NB4 (cell line): Measurements from ENCODE around the gene DCDC2.
"Not testable (repeated sequence)": the region's sequence is repeated elsewhere in the genome, so short reads cannot be mapped to it uniquely, and the experiment has no call there.

Experiments used
- DNase-seq: peaks from one replicate; pipeline ENCODE4 v3.0.0; 2010; ENCODE audit warnings: low read depth
- H3K4me3 ChIP-seq: one replicate; pipeline ENCODE4 v1.5.1; 2011; ENCODE audit warnings: mild to moderate bottlenecking, low read depth, low read length, moderate library complexity
- MYC ChIP-seq: IDR thresholded peaks from 2 replicates; pipeline ENCODE4 v1.6.1; 2011; ENCODE audit warnings: low read depth, low read length
- POLR2A ChIP-seq: IDR thresholded peaks from 2 replicates; pipeline ENCODE4 v1.6.1; 2011; ENCODE audit warnings: mild to moderate bottlenecking; ENCODE audit not compliant: insufficient read length; ENCODE audit errors: extremely low read depth
- TF ChIP-seq, protein P1 (sequence below): IDR thresholded peaks from one replicate; pipeline ENCODE4 v1.5.1; 2012; ENCODE audit warnings: low read depth, low read length
- TF ChIP-seq, protein P2 (sequence below): IDR thresholded peaks from 2 replicates; pipeline ENCODE4 v1.6.1; 2011; ENCODE audit warnings: low read depth, low read length

Gene DCDC2

DNA sequence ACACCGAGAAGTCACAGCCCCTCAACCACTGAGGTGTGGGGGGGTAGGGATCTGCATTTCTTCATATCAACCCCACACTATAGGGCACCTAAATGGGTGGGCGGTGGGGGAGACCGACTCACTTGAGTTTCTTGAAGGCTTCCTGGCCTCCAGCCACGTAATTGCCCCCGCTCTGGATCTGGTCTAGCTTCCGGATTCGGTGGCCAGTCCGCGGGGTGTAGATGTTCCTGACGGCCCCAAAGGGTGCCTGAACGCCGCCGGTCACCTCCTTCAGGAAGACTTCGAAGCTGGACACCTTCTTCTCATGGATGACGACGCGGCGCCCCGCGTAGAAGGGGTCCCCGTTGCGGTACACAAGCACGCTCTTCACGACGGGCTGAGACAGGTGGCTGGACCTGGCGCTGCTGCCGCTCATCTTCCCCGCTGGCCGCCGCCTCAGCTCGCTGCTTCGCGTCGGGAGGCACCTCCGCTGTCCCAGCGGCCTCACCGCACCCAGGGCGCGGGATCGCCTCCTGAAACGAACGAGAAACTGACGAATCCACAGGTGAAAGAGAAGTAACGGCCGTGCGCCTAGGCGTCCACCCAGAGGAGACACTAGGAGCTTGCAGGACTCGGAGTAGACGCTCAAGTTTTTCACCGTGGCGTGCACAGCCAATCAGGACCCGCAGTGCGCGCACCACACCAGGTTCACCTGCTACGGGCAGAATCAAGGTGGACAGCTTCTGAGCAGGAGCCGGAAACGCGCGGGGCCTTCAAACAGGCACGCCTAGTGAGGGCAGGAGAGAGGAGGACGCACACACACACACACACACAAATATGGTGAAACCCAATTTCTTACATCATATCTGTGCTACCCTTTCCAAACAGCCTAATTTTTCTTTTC lies at the start of gene DCDC2:
DCDC2 (minus strand) TSS at position 724 of the 883 bp plus-strand sequence; CDS start at position 415, 309 bp downstream.
- H3K4me3 ChIP-seq, result no peak within 1 kb of the TSS
- TF ChIP-seq, protein P1, sequence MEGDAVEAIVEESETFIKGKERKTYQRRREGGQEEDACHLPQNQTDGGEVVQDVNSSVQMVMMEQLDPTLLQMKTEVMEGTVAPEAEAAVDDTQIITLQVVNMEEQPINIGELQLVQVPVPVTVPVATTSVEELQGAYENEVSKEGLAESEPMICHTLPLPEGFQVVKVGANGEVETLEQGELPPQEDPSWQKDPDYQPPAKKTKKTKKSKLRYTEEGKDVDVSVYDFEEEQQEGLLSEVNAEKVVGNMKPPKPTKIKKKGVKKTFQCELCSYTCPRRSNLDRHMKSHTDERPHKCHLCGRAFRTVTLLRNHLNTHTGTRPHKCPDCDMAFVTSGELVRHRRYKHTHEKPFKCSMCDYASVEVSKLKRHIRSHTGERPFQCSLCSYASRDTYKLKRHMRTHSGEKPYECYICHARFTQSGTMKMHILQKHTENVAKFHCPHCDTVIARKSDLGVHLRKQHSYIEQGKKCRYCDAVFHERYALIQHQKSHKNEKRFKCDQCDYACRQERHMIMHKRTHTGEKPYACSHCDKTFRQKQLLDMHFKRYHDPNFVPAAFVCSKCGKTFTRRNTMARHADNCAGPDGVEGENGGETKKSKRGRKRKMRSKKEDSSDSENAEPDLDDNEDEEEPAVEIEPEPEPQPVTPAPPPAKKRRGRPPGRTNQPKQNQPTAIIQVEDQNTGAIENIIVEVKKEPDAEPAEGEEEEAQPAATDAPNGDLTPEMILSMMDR, result no peak
- TF ChIP-seq, protein P2, sequence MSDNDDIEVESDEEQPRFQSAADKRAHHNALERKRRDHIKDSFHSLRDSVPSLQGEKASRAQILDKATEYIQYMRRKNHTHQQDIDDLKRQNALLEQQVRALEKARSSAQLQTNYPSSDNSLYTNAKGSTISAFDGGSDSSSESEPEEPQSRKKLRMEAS, result no peak
- TF ChIP-seq POLR2A (no peak), MYC (no peak)
- peak; percentile 9 for DNase-seq

DNA sequence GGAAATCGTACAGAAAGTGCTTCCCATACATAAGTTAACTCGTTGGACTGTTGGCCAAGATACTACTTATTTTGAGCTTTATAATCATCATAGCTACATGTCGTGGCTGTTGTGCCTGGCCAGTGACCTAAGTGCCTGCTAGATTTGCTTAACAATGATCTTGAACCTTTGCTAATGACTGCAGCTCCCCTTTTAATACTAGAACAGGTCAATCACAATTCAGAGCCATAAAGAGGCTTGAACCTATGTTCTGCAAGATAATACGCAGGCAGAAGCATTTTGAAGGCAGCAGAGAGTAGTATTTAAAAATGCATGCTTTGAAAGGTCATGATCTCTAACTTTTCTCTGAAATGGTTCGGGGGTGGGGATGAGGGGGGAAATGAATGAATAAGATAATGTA lies 47.4 kb upstream of the DCDC2 start:
- H3K4me3 ChIP-seq, result peak overlapping the region; percentile 21

DNA sequence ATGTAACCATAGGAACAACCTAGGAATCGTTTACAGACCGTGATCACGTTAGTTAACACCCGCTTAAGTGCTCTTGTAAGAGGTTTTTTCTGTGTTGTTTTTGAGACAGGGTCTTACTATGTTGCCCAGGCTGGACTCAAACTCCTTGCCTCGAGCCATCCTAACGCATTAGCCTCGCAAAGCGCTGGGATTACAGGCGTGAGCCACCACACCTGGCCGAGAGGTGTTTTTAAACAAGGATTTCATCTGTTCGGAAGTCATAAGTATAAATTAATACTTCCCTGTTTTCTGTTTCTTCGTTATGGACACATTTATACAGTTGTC lies 45.6 kb upstream of the DCDC2 start:
- peak overlapping the region; percentile 99 for H3K4me3 ChIP-seq
- TF ChIP-seq POLR2A, result no peak
- TF ChIP-seq, protein P1, result no peak
- TF ChIP-seq, protein P2, result no peak
- TF ChIP-seq MYC, result no peak
- no peak for DNase-seq

More for the DNA sequence above, 47.4 kb upstream of the DCDC2 start:
- DNase-seq, result no peak
- TF ChIP-seq, protein P2, result no peak
- TF ChIP-seq MYC, result no peak
- TF ChIP-seq, protein P1, result no peak

DNA sequence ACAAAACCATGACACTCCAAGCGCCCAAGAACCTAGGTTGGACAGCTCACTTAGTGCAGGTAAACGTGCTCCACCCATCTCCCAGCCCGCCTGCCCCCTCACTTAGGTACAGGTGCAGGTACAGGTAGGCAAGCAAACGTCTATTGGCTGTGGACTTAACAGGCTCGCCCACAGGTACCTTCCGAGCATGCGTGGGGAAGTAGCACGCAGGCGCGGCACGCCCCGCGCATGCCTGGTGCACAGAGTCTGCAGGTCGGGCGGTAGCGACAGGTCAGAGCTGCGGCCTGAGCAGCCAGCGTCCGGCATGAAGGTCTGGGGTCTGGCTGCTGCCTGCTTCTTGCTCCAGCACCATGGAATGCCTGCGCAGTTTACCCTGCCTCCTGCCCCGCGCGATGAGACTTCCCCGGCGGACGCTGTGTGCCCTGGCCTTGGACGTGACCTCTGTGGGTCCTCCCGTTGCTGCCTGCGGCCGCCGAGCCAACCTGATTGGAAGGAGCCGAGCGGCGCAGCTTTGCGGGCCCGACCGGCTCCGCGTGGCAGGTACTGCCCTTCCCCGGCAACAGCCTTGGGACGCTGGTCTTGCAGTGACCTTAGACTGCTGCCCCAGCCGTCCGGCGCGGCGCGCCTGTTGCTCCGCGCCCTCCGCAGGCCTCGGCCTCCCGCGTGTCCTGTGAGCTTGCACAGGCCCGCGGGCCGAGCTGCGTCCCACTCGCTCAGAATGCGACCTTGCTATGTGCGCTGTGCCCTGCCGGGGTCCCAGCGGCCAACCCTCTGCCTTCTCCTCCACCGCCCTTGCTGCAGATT lies 45.0 kb upstream of the DCDC2 start, which contains the start of gene MRS2:
MRS2 (plus strand) TSS at position 240 of the 804 bp plus-strand sequence; CDS start at position 351, 111 bp downstream.
- TF ChIP-seq MYC (peak; percentile 56), POLR2A (peak; percentile 91)
- TF ChIP-seq, protein P1, result no peak
- TF ChIP-seq, protein P2, result peak; percentile 59
- DNase-seq, result peak; percentile 89
- peak within 1 kb of the TSS; percentile 99 for H3K4me3 ChIP-seq

DNA sequence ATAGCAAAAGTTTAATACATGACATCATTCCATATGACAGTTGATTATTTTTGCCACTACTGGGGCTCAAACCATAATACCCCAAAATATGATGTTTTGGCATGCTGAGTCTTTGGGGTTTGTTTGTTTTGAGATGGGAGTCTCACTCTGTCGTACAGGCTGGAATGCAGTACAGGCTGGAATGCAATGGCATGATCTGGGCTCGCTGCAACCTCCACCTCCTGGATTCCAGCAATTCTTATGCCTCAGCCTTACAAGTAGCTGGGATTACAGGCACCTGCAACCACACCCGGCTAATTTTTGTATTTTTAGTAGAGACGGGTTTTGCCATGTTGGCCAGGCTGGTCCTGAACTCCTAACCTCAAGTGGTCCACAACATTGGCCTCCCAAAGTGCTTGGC lies 43.6 kb upstream of the DCDC2 start:
- H3K4me3 ChIP-seq, result no peak overlapping the region
- no peak for TF ChIP-seq POLR2A
- no peak for TF ChIP-seq MYC
- TF ChIP-seq, protein P2, result no peak
- TF ChIP-seq, protein P1, result no peak
- DNase-seq, result no peak

DNA sequence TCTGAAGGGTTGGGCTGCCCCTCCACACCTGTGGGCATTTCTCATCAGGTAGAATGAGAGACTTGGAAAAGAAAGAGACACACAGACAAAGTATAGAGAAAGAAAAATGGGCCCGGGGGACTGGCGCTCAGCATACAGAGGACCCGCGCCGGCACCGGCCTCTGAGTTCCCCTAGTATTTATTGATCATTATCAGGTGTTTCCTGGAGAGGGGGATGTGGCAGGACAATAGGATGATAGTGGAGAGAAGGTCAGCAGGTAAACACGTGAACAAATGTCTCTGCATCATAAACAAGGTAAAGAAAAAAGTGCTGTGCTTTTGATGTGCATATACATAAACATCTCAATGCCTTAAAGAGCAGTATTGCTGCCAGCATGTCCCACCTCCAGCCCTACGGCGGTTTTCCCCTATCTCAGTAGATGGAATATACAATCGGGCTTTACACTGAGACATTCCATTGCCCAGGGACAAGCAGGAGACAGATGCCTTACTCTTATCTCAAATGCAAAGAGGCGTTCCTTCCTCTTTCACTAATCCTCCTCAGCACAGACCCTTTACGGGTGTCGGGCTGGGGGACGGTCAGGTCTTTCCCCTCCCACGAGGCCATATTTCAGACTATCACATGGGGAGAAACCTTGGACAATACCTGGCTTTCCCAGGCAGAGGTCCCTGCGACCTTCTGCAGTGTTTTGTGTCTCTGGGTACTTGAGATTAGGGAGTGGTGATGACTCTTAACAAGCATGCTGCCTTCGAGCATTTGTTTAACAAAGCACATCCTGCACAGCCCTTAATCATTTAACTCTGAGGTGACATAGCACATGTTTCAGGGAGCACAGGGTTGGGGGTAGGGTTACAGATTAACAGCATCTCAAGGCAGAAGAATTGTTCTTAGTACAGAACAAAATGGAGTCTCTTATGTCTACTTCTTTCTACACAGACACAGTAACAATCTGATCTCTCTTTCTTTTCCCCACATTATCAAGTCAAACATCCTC lies 42.5 kb upstream of the DCDC2 start:
- not testable (repeated sequence) for DNase-seq, H3K4me3 ChIP-seq
